WERI-Rb-1 (cell line): ENCODE data around the gene SF3B1.

Experiments used
- DNase-seq: peaks from one replicate; pipeline ENCODE4 v3.0.0-alpha.2; 2020
- H3K27ac ChIP-seq: fragments of 250-450 bp; sonication (Bioruptor Pico); 2 replicates; pipeline ENCODE4 v1.5.1; 2020; ENCODE audit warnings: mild to moderate bottlenecking, moderate library complexity
- H3K27me3 ChIP-seq: fragments of 250-450 bp; sonication (Bioruptor Pico); 2 replicates; pipeline ENCODE4 v1.5.1; 2021; ENCODE audit warnings: mild to moderate bottlenecking, low read depth, moderate library complexity; ENCODE audit not compliant: insufficient read depth, severe bottlenecking
- H3K36me3 ChIP-seq: fragments of 250-450 bp; sonication (Bioruptor Pico); 2 replicates; pipeline ENCODE4 v1.5.1; 2020; ENCODE audit warnings: mild to moderate bottlenecking, moderate library complexity
- H3K4me3 ChIP-seq: 2 replicates; pipeline ENCODE4 v1.5.1; 2011; ENCODE audit warnings: low read depth, mild to moderate bottlenecking, control low read depth, low read length
- H3K9me3 ChIP-seq: fragments of 250-450 bp; sonication (Bioruptor Pico); 2 replicates; pipeline ENCODE4 v1.5.1; 2021; ENCODE audit warnings: mild to moderate bottlenecking, moderate library complexity; ENCODE audit not compliant: severe bottlenecking
- TF ChIP-seq, protein P1 (sequence below): IDR thresholded peaks from 2 replicates; pipeline ENCODE4 v1.5.1; 2011; ENCODE audit warnings: low read depth, mild to moderate bottlenecking, control low read depth, inconsistent platforms, low read length

SF3B1 gene

DNA sequence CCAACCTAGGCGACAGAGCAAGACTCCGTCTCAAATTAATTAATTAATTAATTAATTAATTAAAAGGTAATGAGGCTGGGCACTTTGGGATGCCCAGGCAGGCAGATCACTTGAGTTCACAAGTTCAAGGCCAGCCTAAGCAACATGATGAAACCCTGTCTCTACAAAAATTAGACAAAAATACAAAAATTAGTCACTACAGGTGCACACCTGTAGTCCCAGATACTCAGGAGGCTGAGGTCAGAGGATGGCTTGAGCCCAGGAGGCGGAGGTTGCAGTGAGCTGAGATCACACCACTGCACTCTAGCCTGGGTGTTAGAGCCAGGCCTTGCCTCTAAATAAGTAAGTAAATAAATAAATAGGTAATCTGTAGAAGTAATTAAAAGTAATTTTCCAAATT, 6.8 kb downstream of the SF3B1 start:
- Histone ChIP-seq H3K27me3 (no peaks in the 10 kb centered on the region), H3K27ac (no peak overlapping the region), H3K36me3 (peaks cover 45% of the 10 kb centered on the region), H3K9me3 (no peaks in the 10 kb centered on the region), H3K4me3 (no peak overlapping the region)
- TF ChIP-seq, protein P1, sequence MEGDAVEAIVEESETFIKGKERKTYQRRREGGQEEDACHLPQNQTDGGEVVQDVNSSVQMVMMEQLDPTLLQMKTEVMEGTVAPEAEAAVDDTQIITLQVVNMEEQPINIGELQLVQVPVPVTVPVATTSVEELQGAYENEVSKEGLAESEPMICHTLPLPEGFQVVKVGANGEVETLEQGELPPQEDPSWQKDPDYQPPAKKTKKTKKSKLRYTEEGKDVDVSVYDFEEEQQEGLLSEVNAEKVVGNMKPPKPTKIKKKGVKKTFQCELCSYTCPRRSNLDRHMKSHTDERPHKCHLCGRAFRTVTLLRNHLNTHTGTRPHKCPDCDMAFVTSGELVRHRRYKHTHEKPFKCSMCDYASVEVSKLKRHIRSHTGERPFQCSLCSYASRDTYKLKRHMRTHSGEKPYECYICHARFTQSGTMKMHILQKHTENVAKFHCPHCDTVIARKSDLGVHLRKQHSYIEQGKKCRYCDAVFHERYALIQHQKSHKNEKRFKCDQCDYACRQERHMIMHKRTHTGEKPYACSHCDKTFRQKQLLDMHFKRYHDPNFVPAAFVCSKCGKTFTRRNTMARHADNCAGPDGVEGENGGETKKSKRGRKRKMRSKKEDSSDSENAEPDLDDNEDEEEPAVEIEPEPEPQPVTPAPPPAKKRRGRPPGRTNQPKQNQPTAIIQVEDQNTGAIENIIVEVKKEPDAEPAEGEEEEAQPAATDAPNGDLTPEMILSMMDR: no peak
- no peak for DNase-seq

- no peaks in the 10 kb centered on the region for H3K27me3 ChIP-seq
- H3K4me3 ChIP-seq: no peak overlapping the region
- peaks cover 46% of the 10 kb centered on the region for H3K36me3 ChIP-seq
- H3K27ac ChIP-seq: no peak overlapping the region
- DNase-seq: no peak
- TF ChIP-seq, protein P1: no peak
- no peaks in the 10 kb centered on the region for H3K9me3 ChIP-seq
Observed at GRCh38 chr2:197426723-197427603, 7.9 kb downstream of the SF3B1 start.

- Histone ChIP-seq H3K36me3 (peaks cover 52% of the 10 kb centered on the region), H3K27ac (no peak overlapping the region), H3K9me3 (no peaks in the 10 kb centered on the region), H3K4me3 (no peak overlapping the region), H3K27me3 (no peaks in the 10 kb centered on the region)
- no peak for DNase-seq
- TF ChIP-seq, protein P1: no peak
Observed at GRCh38 chr2:197425550-197425949, 9.3 kb downstream of the SF3B1 start.

- Histone ChIP-seq H3K4me3 (no peak overlapping the region), H3K9me3 (no peaks in the 10 kb centered on the region), H3K36me3 (peaks cover 57% of the 10 kb centered on the region), H3K27me3 (no peaks in the 10 kb centered on the region), H3K27ac (no peak overlapping the region)
- TF ChIP-seq, protein P1: no peak
- no peak for DNase-seq
Observed at GRCh38 chr2:197423307-197423706, 11.5 kb downstream of the SF3B1 start.

DNA sequence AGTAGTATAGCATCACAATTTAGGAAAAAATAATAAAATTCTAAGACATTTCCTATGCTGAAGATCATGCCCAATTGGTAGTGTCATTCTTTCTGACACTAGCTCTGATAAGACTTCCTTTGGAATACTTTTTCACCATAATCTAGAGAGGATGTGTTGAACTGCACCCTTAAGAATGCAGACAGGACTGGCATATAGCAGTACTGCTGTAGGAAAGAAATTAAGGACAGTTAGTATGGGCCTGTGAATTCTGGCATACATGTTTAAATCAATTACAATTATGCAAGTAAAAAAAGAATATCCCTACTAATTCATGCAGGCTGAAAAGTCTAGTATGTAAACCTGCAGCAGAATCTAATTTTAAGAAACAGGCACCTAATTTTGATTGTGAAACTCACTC, 15.4 kb downstream of the SF3B1 start:
- Histone ChIP-seq H3K27me3 (no peaks in the 10 kb centered on the region), H3K9me3 (no peaks in the 10 kb centered on the region), H3K4me3 (no peak overlapping the region), H3K27ac (no peak overlapping the region), H3K36me3 (peaks cover 77% of the 10 kb centered on the region)
- DNase-seq: no peak
- TF ChIP-seq, protein P1: no peak
